CD1c-positive myeloid dendritic cell (primary cell): ENCODE measurements around the gene ERC1.

ENCODE experiments used
- DNase-seq: peaks from one replicate; pipeline ENCODE4 v3.0.0-alpha.2; 2016; ENCODE audit errors: extremely low spot score

ERC1 gene

GRCh38 chr12:1391722-1392121 lies 400.7 kb downstream of the ERC1 start:
- DNase-seq, result no peak

- no peak for DNase-seq
These were observed 404.5 kb downstream of the ERC1 start for GRCh38 chr12:1395421-1395955.

GRCh38 chr12:1398673-1399072 lies 407.6 kb downstream of the ERC1 start:
- no peak for DNase-seq

GRCh38 chr12:1401891-1402290 lies 410.9 kb downstream of the ERC1 start:
- no peak for DNase-seq

GRCh38 chr12:1403417-1403816 lies 412.4 kb downstream of the ERC1 start:
- no peak for DNase-seq

- DNase-seq, result no peak
These were observed 414.6 kb downstream of the ERC1 start for GRCh38 chr12:1405619-1406018.

GRCh38 chr12:1410794-1411193 lies 419.8 kb downstream of the ERC1 start:
- DNase-seq, result no peak

GRCh38 chr12:1413930-1414329 lies 422.9 kb downstream of the ERC1 start:
- no peak for DNase-seq

- DNase-seq, result no peak
These were observed 427.1 kb downstream of the ERC1 start for GRCh38 chr12:1418144-1418543.

- no peak for DNase-seq
These were observed 428.9 kb downstream of the ERC1 start for GRCh38 chr12:1419849-1420371.

- DNase-seq, result peak; percentile 47
These were observed 430.2 kb downstream of the ERC1 start for GRCh38 chr12:1421091-1421846.

GRCh38 chr12:1422604-1423315 lies 431.7 kb downstream of the ERC1 start:
- no peak for DNase-seq

- DNase-seq, result no peak
These were observed 433.8 kb downstream of the ERC1 start for GRCh38 chr12:1424674-1425395.

GRCh38 chr12:1425396-1425729 lies 434.3 kb downstream of the ERC1 start:
- no peak for DNase-seq

GRCh38 chr12:1428671-1429070 lies 437.6 kb downstream of the ERC1 start:
- no peak for DNase-seq

- DNase-seq, result peak; percentile 70
These were observed 439.0 kb downstream of the ERC1 start for GRCh38 chr12:1429980-1430379.

GRCh38 chr12:1434296-1434955 lies 443.4 kb downstream of the ERC1 start:
- DNase-seq, result no peak

GRCh38 chr12:1435044-1435443 lies 444.0 kb downstream of the ERC1 start:
- DNase-seq, result no peak

GRCh38 chr12:1435456-1435855 lies 444.4 kb downstream of the ERC1 start:
- no peak for DNase-seq

GRCh38 chr12:1436015-1436414 lies 445.0 kb downstream of the ERC1 start:
- no peak for DNase-seq

GRCh38 chr12:1436981-1437380 lies 446.0 kb downstream of the ERC1 start:
- no peak for DNase-seq

GRCh38 chr12:1439201-1439600 lies 448.2 kb downstream of the ERC1 start:
- no peak for DNase-seq
